Mesendoderm (in vitro differentiated cells): Measurements from ENCODE around the gene PRAMEF15.
"Not testable (repeated sequence)": the region's sequence is repeated elsewhere in the genome, so short reads cannot be mapped to it uniquely, and the experiment has no call there.

Source experiments
- DNase-seq: peaks from one replicate; pipeline ENCODE4 v3.0.0; 2013
- H2AK5ac ChIP-seq: 2 replicates; pipeline ENCODE4 v1.6.1; 2013; ENCODE audit warnings: low read length, inconsistent platforms
- H2BK120ac ChIP-seq: 2 replicates; pipeline ENCODE4 v1.6.1; 2013; ENCODE audit warnings: low read depth, mild to moderate bottlenecking, low read length, moderate library complexity, mixed read lengths
- H2BK15ac ChIP-seq: replicated peaks from 2 replicates; pipeline ENCODE4 v1.6.1; 2013; ENCODE audit warnings: low read depth, mild to moderate bottlenecking, moderate library complexity
- H2BK5ac ChIP-seq: 2 replicates; pipeline ENCODE4 v1.6.1; 2013; ENCODE audit warnings: low read length, inconsistent platforms
- H3K18ac ChIP-seq: 2 replicates; pipeline ENCODE4 v1.6.1; 2013; ENCODE audit warnings: mild to moderate bottlenecking, low read length, mixed read lengths
- H3K23ac ChIP-seq: one replicate; pipeline ENCODE4 v1.6.1; 2013; ENCODE audit warnings: low read length
- H3K27ac ChIP-seq: 2 replicates; pipeline ENCODE4 v1.5.1; 2013; ENCODE audit warnings: low read depth, mild to moderate bottlenecking, inconsistent platforms, low read length, moderate library complexity
- H3K27me3 ChIP-seq: 2 replicates; pipeline ENCODE4 v1.6.1; 2013; ENCODE audit warnings: low read length, control low read depth, mild to moderate bottlenecking, inconsistent platforms; ENCODE audit not compliant: insufficient read depth, poor library complexity
- H3K36me3 ChIP-seq: 2 replicates; pipeline ENCODE4 v1.6.1; 2013; ENCODE audit warnings: low read length, inconsistent platforms; ENCODE audit not compliant: control insufficient read depth, insufficient read depth
- H3K4ac ChIP-seq: one replicate; pipeline ENCODE4 v1.6.1; 2013; ENCODE audit warnings: low read depth, mild to moderate bottlenecking, low read length, moderate library complexity
- H3K4me1 ChIP-seq: 2 replicates; pipeline ENCODE4 v1.6.1; 2013; ENCODE audit warnings: low read depth, low read length, inconsistent platforms; ENCODE audit not compliant: control insufficient read depth
- H3K4me2 ChIP-seq: 2 replicates; pipeline ENCODE4 v1.6.1; 2013; ENCODE audit warnings: low read length
- H3K4me3 ChIP-seq: 2 replicates; pipeline ENCODE4 v1.5.1; 2013; ENCODE audit warnings: mild to moderate bottlenecking, low read length
- H3K56ac ChIP-seq: one replicate; pipeline ENCODE4 v1.6.1; 2013; ENCODE audit warnings: low read length
- H3K79me1 ChIP-seq: 2 replicates; pipeline ENCODE4 v1.6.1; 2013; ENCODE audit warnings: low read length, inconsistent platforms
- H3K79me2 ChIP-seq: 2 replicates; pipeline ENCODE4 v1.6.1; 2013; ENCODE audit warnings: mild to moderate bottlenecking, low read length; ENCODE audit not compliant: control insufficient read depth, insufficient read depth
- H3K9ac ChIP-seq: 2 replicates; pipeline ENCODE4 v1.6.1; 2013; ENCODE audit warnings: low read length, inconsistent platforms
- H4K5ac ChIP-seq: one replicate; pipeline ENCODE4 v1.6.1; 2013; ENCODE audit warnings: low read length
- H4K8ac ChIP-seq: one replicate; pipeline ENCODE4 v1.6.1; 2013; ENCODE audit warnings: low read depth, mild to moderate bottlenecking, control low read depth, low read length, moderate library complexity
- WGBS: extraction: QIAGEN DNeasy Blood & Tissue Kit; methylation state at CpG from one replicate; pipeline ENCODE4 v1.1.7; 2013; ENCODE audit warnings: low lambda C conversion rate, missing lambda C conversion rate; ENCODE audit not compliant: insufficient coverage; ENCODE audit errors: extremely low coverage; 5-methylcytosine and 5-hydroxymethylcytosine counted together

The PRAMEF15 gene

GRCh38 chr1:13354475-13354874, 39.1 kb downstream of the PRAMEF15 start:
- H3K27ac ChIP-seq, H3K18ac ChIP-seq, H2AK5ac ChIP-seq, H3K9ac ChIP-seq, H3K23ac ChIP-seq, H3K79me2 ChIP-seq, H4K5ac ChIP-seq, H3K79me1 ChIP-seq, H3K4me1 ChIP-seq, H3K56ac ChIP-seq, H2BK15ac ChIP-seq, H3K36me3 ChIP-seq, H3K4me2 ChIP-seq, DNase-seq, H2BK120ac ChIP-seq, H3K27me3 ChIP-seq, H2BK5ac ChIP-seq, H3K4me3 ChIP-seq, H3K4ac ChIP-seq, H4K8ac ChIP-seq: not testable (repeated sequence)
- WGBS: no CpG with 5 or more reads among the region's 9 CpGs

DNA sequence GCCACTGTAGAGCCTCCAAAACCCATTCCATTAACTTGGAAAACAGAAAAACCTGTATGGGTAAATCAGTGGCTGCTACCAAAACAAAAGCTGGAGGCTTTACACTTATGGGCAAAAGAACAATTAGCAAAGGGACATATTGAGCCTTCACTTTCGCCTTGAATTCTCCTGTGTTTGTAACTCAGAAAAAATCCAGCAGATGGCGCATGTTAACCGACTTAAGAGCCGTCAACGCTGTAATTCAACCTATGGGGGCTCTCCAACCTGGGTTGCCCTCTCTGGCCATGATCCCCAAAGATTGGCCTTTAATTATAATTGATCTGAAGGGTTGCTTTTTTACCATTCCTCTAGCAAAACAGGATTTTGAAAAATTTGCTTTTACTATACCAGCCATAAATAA, 41.4 kb downstream of the PRAMEF15 start:
- not testable (repeated sequence) for H2BK15ac ChIP-seq, H3K4me3 ChIP-seq, H3K4me1 ChIP-seq, H3K56ac ChIP-seq, H4K8ac ChIP-seq, H2BK120ac ChIP-seq, H3K18ac ChIP-seq, H3K27me3 ChIP-seq, H3K79me2 ChIP-seq, H3K9ac ChIP-seq, H4K5ac ChIP-seq, H3K27ac ChIP-seq, H2AK5ac ChIP-seq, H3K23ac ChIP-seq, H3K79me1 ChIP-seq, H3K4me2 ChIP-seq, H3K4ac ChIP-seq, H2BK5ac ChIP-seq, H3K36me3 ChIP-seq
- WGBS: no CpG with 5 or more reads among the region's 5 CpGs
- DNase-seq: peak; percentile 64

DNA sequence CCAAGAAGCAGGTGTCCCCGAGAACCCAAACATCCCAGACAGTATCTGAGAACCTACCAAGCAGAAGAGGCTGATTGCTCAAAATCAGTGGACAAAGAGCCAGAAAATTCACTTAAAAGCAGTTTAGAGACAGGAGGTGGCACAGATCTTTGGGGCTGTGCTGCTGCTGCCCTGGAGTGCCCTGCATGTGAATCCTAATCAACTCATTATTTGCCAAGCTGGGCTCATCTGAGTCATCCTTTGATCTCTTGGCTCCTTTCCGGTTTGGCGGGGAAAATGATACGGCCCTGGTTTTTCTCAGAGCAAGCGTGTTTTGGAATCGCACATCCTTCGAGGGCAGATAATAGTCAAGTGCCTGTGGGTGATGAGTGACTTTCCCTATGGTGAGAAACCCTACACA, 47.0 kb downstream of the PRAMEF15 start:
- H2BK120ac ChIP-seq, DNase-seq, H4K8ac ChIP-seq, H3K9ac ChIP-seq, H3K4me1 ChIP-seq, H4K5ac ChIP-seq, H3K23ac ChIP-seq, H2BK5ac ChIP-seq, H3K36me3 ChIP-seq, H3K79me1 ChIP-seq, H3K56ac ChIP-seq, H3K18ac ChIP-seq, H3K27ac ChIP-seq, H3K4me3 ChIP-seq, H2BK15ac ChIP-seq, H3K27me3 ChIP-seq, H2AK5ac ChIP-seq, H3K4me2 ChIP-seq, H3K4ac ChIP-seq, H3K79me2 ChIP-seq: not testable (repeated sequence)
- WGBS: no CpG with 5 or more reads among the region's 7 CpGs

DNA sequence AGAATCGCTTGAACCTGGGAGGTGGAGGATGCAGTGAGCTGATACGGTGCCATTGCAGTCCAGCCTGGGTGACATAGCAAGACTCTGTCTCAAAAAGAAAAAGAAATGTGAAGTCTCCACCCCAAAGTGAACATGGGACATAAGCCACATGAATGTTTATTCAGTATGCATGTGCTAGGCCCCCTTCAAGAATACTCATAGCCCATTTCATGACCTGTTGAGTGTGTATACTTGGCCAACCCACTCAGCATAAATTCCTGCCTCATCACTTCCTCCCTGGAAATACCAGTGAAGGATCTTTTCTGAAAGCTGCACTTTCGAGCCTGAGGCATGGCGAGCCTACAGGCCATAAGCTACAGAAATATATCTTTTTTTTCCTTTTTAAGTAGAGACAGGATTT, 49.5 kb downstream of the PRAMEF15 start:
- H4K8ac ChIP-seq, H4K5ac ChIP-seq, H3K23ac ChIP-seq, H3K4me1 ChIP-seq, H3K9ac ChIP-seq, H3K79me2 ChIP-seq, H3K36me3 ChIP-seq, H3K4me2 ChIP-seq, H3K4me3 ChIP-seq, H2BK15ac ChIP-seq, H3K4ac ChIP-seq, H3K56ac ChIP-seq, H3K18ac ChIP-seq, DNase-seq, H3K27ac ChIP-seq, H3K27me3 ChIP-seq, H2BK120ac ChIP-seq, H2AK5ac ChIP-seq, H3K79me1 ChIP-seq, H2BK5ac ChIP-seq: not testable (repeated sequence)
- WGBS: no CpG with 5 or more reads among the region's 4 CpGs

- not testable (repeated sequence) for DNase-seq
These were observed 51.2 kb downstream of the PRAMEF15 start for GRCh38 chr1:13366536-13366935.

DNA sequence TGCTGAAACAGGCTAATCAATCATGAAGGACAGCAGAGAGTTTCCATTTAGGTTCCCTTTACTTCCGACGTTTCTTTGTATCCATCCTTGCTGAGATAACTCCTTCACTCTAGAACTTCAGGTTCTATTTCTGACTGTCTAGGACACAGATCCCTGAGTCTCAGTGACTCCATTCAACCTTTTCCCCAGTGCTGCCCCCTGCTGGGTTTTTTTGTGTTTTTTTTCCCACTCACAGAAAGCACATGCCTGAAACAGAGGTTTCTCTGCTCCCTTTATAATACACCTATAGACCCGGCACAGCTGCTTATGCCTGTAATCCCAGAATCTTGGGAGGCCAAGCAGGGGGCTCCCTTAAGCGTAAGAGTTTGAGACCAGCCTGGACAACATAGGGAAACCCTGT, 53.2 kb downstream of the PRAMEF15 start:
- not testable (repeated sequence) for H4K8ac ChIP-seq, H3K27me3 ChIP-seq, H3K79me1 ChIP-seq, H2AK5ac ChIP-seq, H3K4me2 ChIP-seq, H3K4ac ChIP-seq, H3K18ac ChIP-seq, H3K56ac ChIP-seq, H3K36me3 ChIP-seq, H4K5ac ChIP-seq, H2BK120ac ChIP-seq, H3K9ac ChIP-seq, H2BK5ac ChIP-seq, H3K27ac ChIP-seq, H3K4me1 ChIP-seq, H3K79me2 ChIP-seq, H3K23ac ChIP-seq, H2BK15ac ChIP-seq, H3K4me3 ChIP-seq
- peak; percentile 1 for DNase-seq
- no CpG with 5 or more reads among the region's 4 CpGs for WGBS

More at GRCh38 chr1:13366536-13366935, 51.2 kb downstream of the PRAMEF15 start:
- H4K5ac ChIP-seq, H2BK120ac ChIP-seq, H3K9ac ChIP-seq, H3K18ac ChIP-seq, H3K4me3 ChIP-seq, H3K79me2 ChIP-seq, H3K36me3 ChIP-seq, H3K56ac ChIP-seq, H3K23ac ChIP-seq, H3K79me1 ChIP-seq, H4K8ac ChIP-seq, H3K27ac ChIP-seq, H2BK5ac ChIP-seq, H3K4me1 ChIP-seq, H3K27me3 ChIP-seq, H3K4ac ChIP-seq, H2AK5ac ChIP-seq, H3K4me2 ChIP-seq, H2BK15ac ChIP-seq: not testable (repeated sequence)
- WGBS: no CpG with 5 or more reads among the region's 3 CpGs
